ENCODE measurements around the gene FGG.

GRCh38 chr4:154597798-154598774 lies 14.4 kb downstream of the FGG start:
- TF ChIP-seq CTCF (optimal IDR thresholded peaks at IDR 0.05 in 1 of 3, IDR thresholded peaks at IDR 0.05 in 1 of 3, conservative IDR thresholded peaks at IDR 0.05 in 1 of 3; ENCODE audit: extremely low read depth in 1 of 3, insufficient read depth in 2 of 3, low read length in 3 of 3) (no peak), EZH2 (IDR thresholded peaks at IDR 0.05; ENCODE audit: low read length) (no peak)
